ENCODE results near the gene ZNF236.

ZNF236 gene

GRCh38 chr18:76846217-76846616 lies 23.9 kb downstream of the ZNF236 start:
- H4K20me1 ChIP-seq (ENCODE audit: low read depth, low read length): no peaks in the 10 kb centered on the region
- no peaks in the 10 kb centered on the region for H3K36me3 ChIP-seq (ENCODE audit: low read length)
- no peak overlapping the region for H3K4me2 ChIP-seq (ENCODE audit: low read depth, low read length, poor library complexity, severe bottlenecking)
- no peaks in the 10 kb centered on the region for H3K9me3 ChIP-seq (ENCODE audit: insufficient read depth, low read length)
- no peak overlapping the region for H2AFZ ChIP-seq (ENCODE audit: low read depth, low read length, severe bottlenecking)
- H3K27ac ChIP-seq (ENCODE audit: low read depth, low read length): no peak overlapping the region
- no peaks in the 10 kb centered on the region for H3F3A ChIP-seq (ENCODE audit: insufficient read depth)
- H3K9me2 ChIP-seq (replicated peaks; ENCODE audit: insufficient read depth, low read length): no peaks in the 10 kb centered on the region
- H3K27me3 ChIP-seq (ENCODE audit: low read length): no peaks in the 10 kb centered on the region
- H3K4me3 ChIP-seq (ENCODE audit: insufficient read depth, low read length, poor library complexity, severe bottlenecking): no peak overlapping the region
- no peak overlapping the region for H3K9ac ChIP-seq (ENCODE audit: low read length)
- TF ChIP-seq EZH2phosphoT487 (conservative IDR thresholded peaks at IDR 0.05; ENCODE audit: low read length): no peak
- TF ChIP-seq, protein P1, sequence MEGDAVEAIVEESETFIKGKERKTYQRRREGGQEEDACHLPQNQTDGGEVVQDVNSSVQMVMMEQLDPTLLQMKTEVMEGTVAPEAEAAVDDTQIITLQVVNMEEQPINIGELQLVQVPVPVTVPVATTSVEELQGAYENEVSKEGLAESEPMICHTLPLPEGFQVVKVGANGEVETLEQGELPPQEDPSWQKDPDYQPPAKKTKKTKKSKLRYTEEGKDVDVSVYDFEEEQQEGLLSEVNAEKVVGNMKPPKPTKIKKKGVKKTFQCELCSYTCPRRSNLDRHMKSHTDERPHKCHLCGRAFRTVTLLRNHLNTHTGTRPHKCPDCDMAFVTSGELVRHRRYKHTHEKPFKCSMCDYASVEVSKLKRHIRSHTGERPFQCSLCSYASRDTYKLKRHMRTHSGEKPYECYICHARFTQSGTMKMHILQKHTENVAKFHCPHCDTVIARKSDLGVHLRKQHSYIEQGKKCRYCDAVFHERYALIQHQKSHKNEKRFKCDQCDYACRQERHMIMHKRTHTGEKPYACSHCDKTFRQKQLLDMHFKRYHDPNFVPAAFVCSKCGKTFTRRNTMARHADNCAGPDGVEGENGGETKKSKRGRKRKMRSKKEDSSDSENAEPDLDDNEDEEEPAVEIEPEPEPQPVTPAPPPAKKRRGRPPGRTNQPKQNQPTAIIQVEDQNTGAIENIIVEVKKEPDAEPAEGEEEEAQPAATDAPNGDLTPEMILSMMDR (IDR thresholded peaks at IDR 0.05; ENCODE audit: insufficient read depth, low read length, poor library complexity, severe bottlenecking): no peak
- peaks cover 84% of the 10 kb centered on the region for H3K79me2 ChIP-seq (ENCODE audit: insufficient read depth, low read length)

GRCh38 chr18:76847916-76848315 lies 25.6 kb downstream of the ZNF236 start:
- H3K9me3 ChIP-seq (ENCODE audit: insufficient read depth, low read length): no peaks in the 10 kb centered on the region
- H3K27ac ChIP-seq (ENCODE audit: low read depth, low read length): no peak overlapping the region
- no peak overlapping the region for H3K4me3 ChIP-seq (ENCODE audit: insufficient read depth, low read length, poor library complexity, severe bottlenecking)
- H2AFZ ChIP-seq (ENCODE audit: low read depth, low read length, severe bottlenecking): no peak overlapping the region
- H3K27me3 ChIP-seq (ENCODE audit: low read length): no peaks in the 10 kb centered on the region
- no peaks in the 10 kb centered on the region for H4K20me1 ChIP-seq (ENCODE audit: low read depth, low read length)
- no peak overlapping the region for H3K9ac ChIP-seq (ENCODE audit: low read length)
- H3K36me3 ChIP-seq (ENCODE audit: low read length): peaks cover 4% of the 10 kb centered on the region; the same call in 1 of the 2 replicates
- H3K79me2 ChIP-seq (ENCODE audit: insufficient read depth, low read length): peaks cover 73% of the 10 kb centered on the region
- H3F3A ChIP-seq (ENCODE audit: insufficient read depth): no peaks in the 10 kb centered on the region
- no peak overlapping the region for H3K4me2 ChIP-seq (ENCODE audit: low read depth, low read length, poor library complexity, severe bottlenecking)
- no peaks in the 10 kb centered on the region for H3K9me2 ChIP-seq (replicated peaks; ENCODE audit: insufficient read depth, low read length)
- TF ChIP-seq, protein P1 (IDR thresholded peaks at IDR 0.05; ENCODE audit: insufficient read depth, low read length, poor library complexity, severe bottlenecking): no peak
- TF ChIP-seq EZH2phosphoT487 (conservative IDR thresholded peaks at IDR 0.05; ENCODE audit: low read length): no peak

DNA sequence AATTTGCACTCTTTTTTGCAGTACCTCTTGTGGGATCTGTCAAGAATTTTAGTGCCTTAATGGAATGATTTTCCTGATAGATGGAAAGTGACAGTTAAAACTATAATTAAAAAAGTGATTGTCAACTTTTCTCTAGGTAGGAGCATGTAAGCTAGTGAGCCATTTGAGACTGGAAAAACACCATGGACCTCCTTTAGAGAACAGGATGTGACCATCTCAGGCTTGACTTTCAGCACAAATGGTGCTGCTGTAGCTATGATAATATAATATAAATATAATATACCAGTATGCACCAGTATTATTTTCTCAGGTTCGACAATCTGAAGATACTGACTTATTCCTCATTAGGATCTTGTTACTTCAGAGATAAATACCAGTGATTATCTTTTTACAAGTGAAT lies 27.8 kb downstream of the ZNF236 start:
- H3F3A ChIP-seq (ENCODE audit: insufficient read depth): no peaks in the 10 kb centered on the region
- peaks cover 57% of the 10 kb centered on the region for H3K79me2 ChIP-seq (ENCODE audit: insufficient read depth, low read length)
- H3K9me3 ChIP-seq (ENCODE audit: insufficient read depth, low read length): no peaks in the 10 kb centered on the region
- TF ChIP-seq, protein P1 (IDR thresholded peaks at IDR 0.05; ENCODE audit: insufficient read depth, low read length, poor library complexity, severe bottlenecking): no peak
- no peak for TF ChIP-seq EZH2phosphoT487 (conservative IDR thresholded peaks at IDR 0.05; ENCODE audit: low read length)
- no peak overlapping the region for H3K4me2 ChIP-seq (ENCODE audit: low read depth, low read length, poor library complexity, severe bottlenecking)
- H3K27ac ChIP-seq (ENCODE audit: low read depth, low read length): no peak overlapping the region
- H2AFZ ChIP-seq (ENCODE audit: low read depth, low read length, severe bottlenecking): no peak overlapping the region
- peaks cover 4% of the 10 kb centered on the region; the same call in 1 of the 2 replicates for H3K36me3 ChIP-seq (ENCODE audit: low read length)
- no peak overlapping the region for H3K4me3 ChIP-seq (ENCODE audit: insufficient read depth, low read length, poor library complexity, severe bottlenecking)
- H3K9ac ChIP-seq (ENCODE audit: low read length): no peak overlapping the region
- no peaks in the 10 kb centered on the region for H3K27me3 ChIP-seq (ENCODE audit: low read length)
- H4K20me1 ChIP-seq (ENCODE audit: low read depth, low read length): no peaks in the 10 kb centered on the region
- no peaks in the 10 kb centered on the region for H3K9me2 ChIP-seq (replicated peaks; ENCODE audit: insufficient read depth, low read length)

All from SU-DHL-6 (cell line).